GM23248 (cell line): ENCODE measurements around the gene INO80. TPM values are rescaled to one million over a fixed set of nuclear protein-coding genes. Genes with fewer than 3 reads are reported as not detected.
"Not testable (repeated sequence)": the region's sequence is repeated elsewhere in the genome, so short reads cannot be mapped to it uniquely, and the experiment has no call there.

ENCODE experiments used
- DNase-seq: peaks from one replicate; pipeline ENCODE4 v3.0.0-alpha.2; 2015
- H2AFZ ChIP-seq: fragments of 200-600 bp; sonication (generic); 2 replicates; pipeline ENCODE4 v1.6.1; 2016; ENCODE audit warnings: antibody characterized with exemption
- H3F3A ChIP-seq: fragments of 200-600 bp; sonication (generic); 2 replicates; pipeline ENCODE4 v1.6.1; 2016; ENCODE audit warnings: mild to moderate bottlenecking, antibody characterized with exemption, mixed run types; ENCODE audit not compliant: insufficient read depth
- H3K27ac ChIP-seq: fragments of 200-600 bp; sonication (generic); 2 replicates; pipeline ENCODE4 v1.5.1; 2016; ENCODE audit warnings: mild to moderate bottlenecking
- H3K27me3 ChIP-seq: fragments of 200-600 bp; sonication (generic); replicated peaks from 2 replicates; pipeline ENCODE4 v1.6.1; 2016; ENCODE audit warnings: mild to moderate bottlenecking; ENCODE audit not compliant: insufficient read depth
- H3K36me3 ChIP-seq: fragments of 200-600 bp; sonication (generic); 2 replicates; pipeline ENCODE4 v1.6.1; 2016; ENCODE audit warnings: low read depth, mild to moderate bottlenecking
- H3K4me1 ChIP-seq: fragments of 200-600 bp; sonication (generic); 2 replicates; pipeline ENCODE4 v1.6.1; 2016; ENCODE audit warnings: mild to moderate bottlenecking; ENCODE audit not compliant: insufficient read depth
- H3K4me2 ChIP-seq: fragments of 200-600 bp; sonication (generic); one replicate; pipeline ENCODE4 v1.6.1; 2016; ENCODE audit warnings: mild to moderate bottlenecking; ENCODE audit not compliant: unreplicated experiment
- H3K4me3 ChIP-seq: fragments of 200-600 bp; sonication (generic); 2 replicates; pipeline ENCODE4 v1.5.1; 2016; ENCODE audit warnings: mild to moderate bottlenecking
- H3K79me2 ChIP-seq: fragments of 200-600 bp; sonication (generic); 2 replicates; pipeline ENCODE4 v1.6.1; 2016; ENCODE audit warnings: mild to moderate bottlenecking; ENCODE audit not compliant: insufficient read depth
- H3K9ac ChIP-seq: fragments of 200-600 bp; sonication (generic); 2 replicates; pipeline ENCODE4 v1.6.1; 2016; ENCODE audit warnings: mild to moderate bottlenecking
- H3K9me2 ChIP-seq: fragments of 200-600 bp; sonication (generic); 2 replicates; pipeline ENCODE4 v1.6.1; 2016; ENCODE audit warnings: mixed run types, mild to moderate bottlenecking, moderate library complexity; ENCODE audit not compliant: insufficient read depth
- H3K9me3 ChIP-seq: fragments of 200-600 bp; sonication (generic); one replicate; pipeline ENCODE4 v1.6.1; 2017; ENCODE audit warnings: low read depth
- H4K20me1 ChIP-seq: fragments of 200-600 bp; sonication (generic); 2 replicates; pipeline ENCODE4 v1.6.0; 2016; ENCODE audit not compliant: insufficient read depth
- EZH2 ChIP-seq: fragments of 200-600 bp; sonication (generic); IDR thresholded peaks from 2 replicates; pipeline ENCODE4 v1.6.1; 2018; ENCODE audit warnings: antibody characterized with exemption, mild to moderate bottlenecking; ENCODE audit not compliant: insufficient read depth, poor library complexity, severe bottlenecking
- EZH2phosphoT487 ChIP-seq: fragments of 200-600 bp; sonication (generic); IDR thresholded peaks from 2 replicates; pipeline ENCODE4 v1.6.1; 2018; ENCODE audit warnings: antibody characterized with exemption, moderate library complexity, mild to moderate bottlenecking, low read depth; ENCODE audit not compliant: insufficient read depth
- WGBS, 2 experiments: methylation state at CpG; one replicate each; pipeline ENCODE4 v1.1.6; 2015 to 2017; ENCODE audit warnings: low lambda C conversion rate in 2 of 2, low coverage in 1 of 2; ENCODE audit errors: missing lambda C conversion rate in 2 of 2; 5-methylcytosine and 5-hydroxymethylcytosine counted together
- in situ Hi-C: fragments of 300-500 bp; cut with MboI; formaldehyde crosslinking; loops from 2 replicates; pipeline ENCODE4 v1.15.0; 2020
- polyA plus RNA-seq: library from polyadenylated mRNA; unstranded; fragments of >200 nt; fragmentation: Nextera tagmentation; extraction: Ambion mirVana; gene quantifications from 2 replicates; pipeline ENCODE4 v1.2.1, GENCODE V29; 2016
- total RNA-seq: library from RNA; depleted of rRNA; stranded (reverse); fragments of >200 nt; shearing (Covaris generic); gene quantifications from 2 replicates; pipeline ENCODE4 v1.2.3, GENCODE V29; 2014

The INO80 gene
- total and polyA plus RNA-seq, 2 experiments from 2014 or later, result 5.3 to 25.9 TPM

- no peaks in the 10 kb centered on the region for H3F3A ChIP-seq
- DNase-seq, result no peak
- in situ Hi-C loops, result no loop called here
- H2AFZ ChIP-seq, result no peak overlapping the region
- no peaks in the 10 kb centered on the region for H3K9me3 ChIP-seq
- no peak overlapping the region for H3K27ac ChIP-seq
- H3K4me3 ChIP-seq, result no peak overlapping the region
- H3K36me3 ChIP-seq, result no peaks in the 10 kb centered on the region
- no peak overlapping the region for H3K9ac ChIP-seq
- no peak for TF ChIP-seq EZH2
- TF ChIP-seq EZH2phosphoT487, result no peak
- H4K20me1 ChIP-seq, result no peaks in the 10 kb centered on the region
- no peaks in the 10 kb centered on the region for H3K79me2 ChIP-seq
- H3K4me1 ChIP-seq, result no peaks in the 10 kb centered on the region
- H3K4me2 ChIP-seq, result no peak overlapping the region
- no peaks in the 10 kb centered on the region for H3K9me2 ChIP-seq
- H3K27me3 ChIP-seq, result 0 out of 2 replicates have a peak, but pooled peaks cover 3% of the 10 kb centered on the region
- WGBS, 2 experiments, result 61 to 68% methylated on average over 10 of the region's 10 CpGs
Measured at GRCh38 chr15:41133454-41133853, 17.4 kb upstream of the INO80 start.

DNA sequence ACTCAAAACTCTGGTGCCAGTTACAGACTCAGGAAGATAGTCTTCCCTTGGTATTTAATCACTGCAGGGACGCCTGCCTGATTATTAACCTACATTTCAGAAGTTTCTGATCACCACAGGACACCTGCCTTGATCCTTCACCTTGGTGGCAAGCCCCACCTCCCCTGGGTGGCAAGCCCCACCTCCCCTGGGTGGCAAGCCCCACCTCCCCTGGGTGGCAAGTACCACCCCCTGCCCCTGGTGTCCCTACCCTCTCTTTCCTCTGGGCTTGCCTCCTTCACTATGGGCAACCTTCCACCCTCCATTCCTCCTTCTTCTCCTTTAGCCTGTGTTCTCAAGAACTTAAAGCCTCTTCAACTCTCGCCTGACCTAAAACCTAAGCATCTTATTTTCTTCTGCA lies 16.0 kb upstream of the INO80 start:
- H3F3A ChIP-seq, H4K20me1 ChIP-seq, H3K4me3 ChIP-seq, H3K36me3 ChIP-seq, H3K9me2 ChIP-seq, H3K4me1 ChIP-seq, H3K9me3 ChIP-seq, H3K27me3 ChIP-seq, DNase-seq, H3K27ac ChIP-seq, H3K4me2 ChIP-seq, H2AFZ ChIP-seq, in situ Hi-C loops, H3K9ac ChIP-seq, H3K79me2 ChIP-seq: not testable (repeated sequence)
- WGBS, 2 experiments, result 71 to 75% methylated on average over 2 of the region's 2 CpGs

DNA sequence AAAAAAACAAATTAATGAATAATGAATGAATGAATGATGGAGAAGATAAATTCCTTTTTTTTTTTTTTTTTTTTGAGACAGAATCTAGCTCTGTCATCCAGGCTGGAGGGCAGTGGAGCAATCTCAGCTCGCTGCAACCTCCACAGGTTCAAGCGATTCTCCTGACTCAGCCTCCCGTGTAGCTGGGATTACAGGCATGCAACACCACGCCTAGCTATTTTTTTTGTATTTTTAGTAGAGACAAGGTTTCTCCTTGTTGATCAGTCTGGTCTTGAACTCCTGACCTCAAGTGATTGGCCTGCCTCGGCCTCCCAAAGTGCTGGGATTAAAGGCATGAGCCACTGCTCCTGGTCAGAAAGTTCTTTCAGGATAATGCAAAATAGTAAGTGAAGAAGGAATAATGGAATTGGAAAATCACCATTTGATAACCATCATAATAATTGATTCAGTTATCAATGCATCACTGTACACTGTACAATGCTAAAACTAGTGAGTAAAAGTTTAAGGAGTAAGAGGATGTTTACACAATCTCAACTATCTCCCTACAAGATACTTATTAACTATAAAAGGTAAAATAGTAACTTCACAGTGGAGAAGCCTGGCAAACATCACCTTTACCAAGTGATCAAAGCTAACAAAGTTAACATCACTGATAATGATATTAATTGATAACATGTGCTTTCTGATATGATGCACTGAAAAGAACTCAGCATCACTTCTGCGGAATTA lies 12.3 kb upstream of the INO80 start:
- DNase-seq, result no peak
- Histone ChIP-seq H3K9ac (no peak overlapping the region), H3K27me3 (0 out of 2 replicates have a peak, but pooled peaks cover 3% of the 10 kb centered on the region), H2AFZ (no peak overlapping the region), H3K36me3 (no peaks in the 10 kb centered on the region), H3K79me2 (no peaks in the 10 kb centered on the region), H4K20me1 (no peaks in the 10 kb centered on the region), H3K4me3 (no peak overlapping the region), H3K9me2 (no peaks in the 10 kb centered on the region), H3K4me1 (no peaks in the 10 kb centered on the region), H3F3A (no peaks in the 10 kb centered on the region), H3K9me3 (no peaks in the 10 kb centered on the region), H3K4me2 (no peak overlapping the region), H3K27ac (no peak overlapping the region)
- in situ Hi-C loops, result no loop called here
- WGBS, 2 experiments, result 57 to 68% methylated on average over 6 of the region's 6 CpGs
- TF ChIP-seq EZH2, result no peak
- TF ChIP-seq EZH2phosphoT487, result no peak

DNA sequence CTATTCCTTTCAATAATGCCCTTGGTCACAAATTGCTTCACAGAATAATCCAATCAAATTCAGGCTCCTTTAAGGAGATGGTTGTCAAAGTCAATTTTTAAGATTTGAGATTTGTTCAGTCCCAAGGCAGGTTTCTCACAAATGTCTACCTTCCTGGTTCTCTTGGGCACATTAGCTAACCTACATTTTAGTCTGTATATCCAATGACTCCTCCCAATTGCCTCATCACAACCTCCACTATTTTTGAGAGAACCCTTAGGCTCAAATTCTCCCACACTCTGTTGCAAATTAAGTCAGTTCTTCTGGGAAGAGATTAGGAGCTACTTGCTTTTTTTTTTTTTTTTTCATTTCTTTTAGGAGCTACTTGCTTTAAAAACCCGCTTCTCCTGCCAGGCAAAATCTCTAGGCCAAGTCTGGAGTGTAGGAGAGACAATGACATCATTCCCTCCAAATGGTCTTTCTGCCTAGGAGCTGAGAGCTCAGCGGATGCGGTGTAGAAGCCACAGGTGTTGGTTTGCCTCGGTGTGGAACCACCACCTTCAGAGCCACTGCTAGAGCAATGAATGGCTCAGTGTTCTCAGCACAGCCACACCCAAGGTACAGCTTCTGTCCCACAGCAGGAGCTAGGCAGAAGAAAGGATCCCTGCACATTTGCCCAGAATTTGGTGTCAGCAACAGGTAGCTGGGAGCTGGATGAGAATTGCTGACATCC lies 10.0 kb upstream of the INO80 start:
- Histone ChIP-seq H3K9me2 (no peaks in the 10 kb centered on the region), H3K36me3 (no peaks in the 10 kb centered on the region), H2AFZ (no peak overlapping the region), H4K20me1 (no peaks in the 10 kb centered on the region), H3F3A (no peaks in the 10 kb centered on the region), H3K27me3 (0 out of 2 replicates have a peak, but pooled peaks cover 3% of the 10 kb centered on the region), H3K79me2 (no peaks in the 10 kb centered on the region), H3K4me3 (no peak overlapping the region), H3K9ac (no peak overlapping the region), H3K4me2 (no peak overlapping the region), H3K27ac (no peak overlapping the region), H3K9me3 (no peaks in the 10 kb centered on the region), H3K4me1 (no peaks in the 10 kb centered on the region)
- WGBS, 2 experiments, result 50% methylated on average over 4 of the region's 4 CpGs
- no peak for DNase-seq
- in situ Hi-C loops, result no loop called here
- TF ChIP-seq EZH2phosphoT487 (no peak), EZH2 (no peak)
